Omental fat pad (tissue), 4 donors: ENCODE data around the gene GRM2. TPM values are rescaled to one million over a fixed set of nuclear protein-coding genes. Genes with fewer than 3 reads are reported as not detected.
"Not testable (repeated sequence)": the region's sequence is repeated elsewhere in the genome, so short reads cannot be mapped to it uniquely, and the experiment has no call there.

Experiments
- ATAC-seq: fragments of 150-250 bp; one replicate; pipeline ENCODE4 v1.9.1; 2016; ENCODE audit warnings: mild to moderate bottlenecking, moderate library complexity; ENCODE audit not compliant: low FRiP score
- DNase-seq: peaks from one replicate; pipeline ENCODE4 v3.0.0-alpha.2; 2019; ENCODE audit warnings: low spot score
- CTCF ChIP-seq, 3 donors: fragments of 450-650 bp; IDR thresholded peaks; one replicate each; pipeline ENCODE4 v1.5.1; 2016 to 2017; ENCODE audit warnings: antibody characterized with exemption in 3 of 3, mild to moderate bottlenecking in 3 of 3, moderate library complexity in 2 of 3
- total RNA-seq, 4 donors: library from RNA; depleted of rRNA; stranded (reverse); fragments of >200 nt; gene quantifications; one replicate each; pipeline ENCODE4 v1.1.0, GENCODE V29; 2016

Gene GRM2
- total RNA-seq, 4 donors from 2014 or later: 0.06 to 0.48 (median 0.19) TPM; not detected in 1

- no peak for TF ChIP-seq CTCF (IDR thresholded peaks at IDR 0.05)
Observed at GRCh38 chr3:51733859-51734571, 27.1 kb downstream of the GRM2 start.

GRCh38 chr3:51734572-51734907 lies 27.7 kb downstream of the GRM2 start:
- DNase-seq (no peak), ATAC-seq (no peak)
- TF ChIP-seq CTCF (IDR thresholded peaks at IDR 0.05): no peak

More at GRCh38 chr3:51733859-51734571, 27.1 kb downstream of the GRM2 start:
- DNase-seq (no peak), ATAC-seq (no peak)

- TF ChIP-seq CTCF (IDR thresholded peaks at IDR 0.05): no peak
- ATAC-seq: no peak
- DNase-seq: no peak
Observed at GRCh38 chr3:51735039-51735438, 28.2 kb downstream of the GRM2 start.

- TF ChIP-seq CTCF (IDR thresholded peaks at IDR 0.05): no peak
- DNase-seq (no peak), ATAC-seq (no peak)
Observed at GRCh38 chr3:51735950-51736349, 29.1 kb downstream of the GRM2 start.

GRCh38 chr3:51739110-51739509 lies 32.2 kb downstream of the GRM2 start:
- no peak for TF ChIP-seq CTCF (IDR thresholded peaks at IDR 0.05)
- no peak for DNase-seq
- ATAC-seq: no peak

- ATAC-seq, DNase-seq: not testable (repeated sequence)
Observed at GRCh38 chr3:51742320-51742719, 35.5 kb downstream of the GRM2 start.

GRCh38 chr3:51742978-51743377 lies 36.1 kb downstream of the GRM2 start:
- ATAC-seq, DNase-seq: not testable (repeated sequence)

GRCh38 chr3:51747840-51748239 lies 41.0 kb downstream of the GRM2 start:
- TF ChIP-seq CTCF (IDR thresholded peaks at IDR 0.05): no peak
- no peak for ATAC-seq
- DNase-seq: no peak
